IPS DF 19.7 (cell line): Measurements from ENCODE around the gene SLFN13.
"Not testable (repeated sequence)": the region's sequence is repeated elsewhere in the genome, so short reads cannot be mapped to it uniquely, and the experiment has no call there.

Experiments
- DNase-seq: peaks from one replicate; pipeline ENCODE4 v3.0.0-alpha.2; 2013; ENCODE audit warnings: low read depth, low spot score

The SLFN13 gene, protein sequence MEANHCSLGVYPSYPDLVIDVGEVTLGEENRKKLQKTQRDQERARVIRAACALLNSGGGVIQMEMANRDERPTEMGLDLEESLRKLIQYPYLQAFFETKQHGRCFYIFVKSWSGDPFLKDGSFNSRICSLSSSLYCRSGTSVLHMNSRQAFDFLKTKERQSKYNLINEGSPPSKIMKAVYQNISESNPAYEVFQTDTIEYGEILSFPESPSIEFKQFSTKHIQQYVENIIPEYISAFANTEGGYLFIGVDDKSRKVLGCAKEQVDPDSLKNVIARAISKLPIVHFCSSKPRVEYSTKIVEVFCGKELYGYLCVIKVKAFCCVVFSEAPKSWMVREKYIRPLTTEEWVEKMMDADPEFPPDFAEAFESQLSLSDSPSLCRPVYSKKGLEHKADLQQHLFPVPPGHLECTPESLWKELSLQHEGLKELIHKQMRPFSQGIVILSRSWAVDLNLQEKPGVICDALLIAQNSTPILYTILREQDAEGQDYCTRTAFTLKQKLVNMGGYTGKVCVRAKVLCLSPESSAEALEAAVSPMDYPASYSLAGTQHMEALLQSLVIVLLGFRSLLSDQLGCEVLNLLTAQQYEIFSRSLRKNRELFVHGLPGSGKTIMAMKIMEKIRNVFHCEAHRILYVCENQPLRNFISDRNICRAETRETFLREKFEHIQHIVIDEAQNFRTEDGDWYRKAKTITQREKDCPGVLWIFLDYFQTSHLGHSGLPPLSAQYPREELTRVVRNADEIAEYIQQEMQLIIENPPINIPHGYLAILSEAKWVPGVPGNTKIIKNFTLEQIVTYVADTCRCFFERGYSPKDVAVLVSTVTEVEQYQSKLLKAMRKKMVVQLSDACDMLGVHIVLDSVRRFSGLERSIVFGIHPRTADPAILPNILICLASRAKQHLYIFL

DNA sequence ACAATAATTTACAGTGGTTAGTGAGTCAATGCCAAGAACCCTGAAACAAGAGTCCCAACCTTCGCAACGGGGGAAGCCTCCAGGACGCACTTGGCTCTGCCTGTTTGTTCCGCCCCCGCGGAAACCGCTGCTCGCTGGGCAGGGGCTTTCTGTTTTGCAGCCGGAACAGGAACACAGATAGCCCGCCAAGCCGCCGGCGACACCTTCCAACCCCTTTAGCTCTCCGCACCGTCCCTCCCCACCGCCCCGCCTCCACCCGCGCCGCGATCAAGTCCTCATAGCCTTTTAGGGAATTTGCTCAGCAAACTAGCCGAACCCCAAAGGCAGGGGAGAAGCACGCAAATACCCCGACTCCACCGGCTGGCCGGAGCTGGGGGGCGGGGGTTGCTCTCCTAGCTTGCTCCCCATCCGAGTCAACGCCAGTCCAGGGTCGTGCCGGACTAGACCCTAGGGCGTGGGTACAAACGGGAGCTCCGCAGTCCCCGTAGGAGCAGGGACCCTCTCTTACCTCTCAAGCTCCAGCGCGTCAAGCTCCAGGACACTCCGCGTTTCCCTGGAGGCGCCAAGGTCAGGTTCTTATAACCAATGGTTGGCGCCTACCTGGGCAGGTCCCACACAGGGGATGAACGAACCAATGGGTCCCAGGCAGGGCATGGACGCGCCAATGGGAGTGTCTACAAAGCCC, at the start of gene SLFN13:
SLFN13 (minus strand) TSS at position 553 of the 685 bp plus-strand sequence. CDS start 3,086 bp downstream, outside the sequence.
- DNase-seq = peak; percentile 87

DNA sequence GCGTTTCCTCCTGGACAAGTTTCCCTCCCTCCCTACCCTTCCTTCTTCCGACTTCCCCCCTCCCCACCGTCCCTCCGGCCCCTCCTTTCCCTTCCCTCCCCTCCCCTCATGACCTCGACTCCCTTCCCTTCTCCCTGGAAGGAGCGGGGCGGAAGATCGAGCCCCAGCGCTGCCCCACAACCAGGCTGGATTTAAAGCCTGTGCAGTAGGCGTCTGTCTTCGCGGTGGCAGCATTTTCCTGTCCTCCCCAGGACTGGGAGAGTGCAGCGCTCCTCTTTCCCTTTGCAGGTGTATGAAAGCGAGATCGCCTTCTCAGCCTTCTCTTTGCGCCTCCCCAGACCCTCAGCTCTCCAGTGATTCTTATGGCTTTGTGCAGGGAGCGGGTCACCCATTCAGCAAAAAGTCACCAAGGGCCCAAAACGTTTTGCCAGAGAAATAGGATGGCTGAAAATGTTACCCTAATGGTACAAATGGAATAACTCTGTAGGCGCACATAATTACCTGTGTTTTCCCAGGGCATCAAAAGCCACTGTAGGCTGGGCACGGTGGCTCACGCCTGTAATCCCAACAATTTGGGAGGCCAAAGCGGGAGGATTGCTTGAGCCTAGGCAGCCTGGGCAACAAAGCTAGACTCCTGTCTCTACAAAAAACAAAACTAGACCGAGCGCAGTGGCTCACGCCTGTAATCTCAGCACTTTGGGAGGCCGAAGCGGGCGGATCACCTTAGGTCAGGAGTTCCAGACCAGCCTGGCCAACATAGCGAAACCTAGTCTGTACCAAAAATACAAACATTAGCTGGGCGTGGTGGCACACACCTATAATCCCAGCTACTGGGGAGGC, 48.1 kb upstream of the SLFN13 start:
- peak; percentile 68 for DNase-seq

DNA sequence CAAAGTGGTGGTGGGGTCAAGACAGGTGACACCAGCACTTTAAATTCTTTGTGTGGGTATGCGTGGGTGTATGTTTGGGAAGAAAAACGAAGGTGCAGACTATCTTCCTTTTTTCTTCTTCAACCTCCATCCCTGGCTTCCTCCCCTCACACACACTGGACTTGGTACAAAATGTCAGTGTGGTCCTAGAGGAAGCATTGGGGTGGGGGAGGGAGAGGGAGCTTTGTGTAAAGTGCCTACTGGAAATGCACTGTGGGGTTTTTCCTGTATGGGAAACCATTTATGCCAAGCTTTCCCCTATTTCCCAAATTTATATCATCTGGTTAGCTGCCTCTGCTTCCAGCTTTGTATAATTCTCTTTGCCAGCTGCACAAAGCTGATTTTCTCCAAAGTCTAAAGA, 44.5 kb upstream of the SLFN13 start:
- no peak for DNase-seq

DNA sequence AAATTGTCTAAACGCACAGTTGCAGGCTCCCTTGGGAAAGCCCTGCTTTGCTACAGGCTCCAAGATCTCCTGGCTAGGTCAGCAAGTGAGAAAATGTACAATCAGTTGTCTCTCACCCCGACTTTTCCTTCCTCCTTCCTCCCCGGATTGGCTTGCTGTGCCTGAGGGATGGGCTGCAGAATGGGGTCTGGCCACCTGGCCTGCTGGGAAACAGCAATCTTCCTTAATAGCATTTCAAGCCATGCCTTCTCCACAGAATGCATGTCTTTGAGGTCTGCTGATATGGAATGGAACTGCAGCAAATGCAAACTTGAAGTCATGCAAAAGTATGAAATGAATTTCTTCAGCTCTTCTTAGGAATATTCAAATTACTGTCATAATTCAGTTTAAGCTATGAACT, 42.9 kb upstream of the SLFN13 start:
- DNase-seq = no peak

DNA sequence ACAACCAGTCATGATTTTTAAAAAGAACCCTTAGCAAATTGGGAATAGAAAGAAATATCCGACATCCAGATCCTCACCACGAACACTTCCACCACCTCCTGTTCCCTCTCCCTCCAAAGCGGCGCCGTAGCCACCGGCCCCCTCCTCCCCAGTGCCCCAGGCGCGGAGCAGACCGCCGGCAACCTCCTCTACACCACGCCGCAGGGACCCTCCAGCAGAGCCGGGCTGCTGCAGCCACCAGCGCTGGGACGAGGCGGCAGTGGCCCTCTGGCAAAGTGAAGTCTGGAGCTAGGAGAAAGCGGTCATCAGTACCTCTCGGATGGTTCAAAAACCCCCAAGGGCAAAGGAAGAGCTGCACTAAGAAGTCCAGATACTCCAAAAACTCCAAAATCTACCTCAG, 41.4 kb upstream of the SLFN13 start:
- no peak for DNase-seq

DNA sequence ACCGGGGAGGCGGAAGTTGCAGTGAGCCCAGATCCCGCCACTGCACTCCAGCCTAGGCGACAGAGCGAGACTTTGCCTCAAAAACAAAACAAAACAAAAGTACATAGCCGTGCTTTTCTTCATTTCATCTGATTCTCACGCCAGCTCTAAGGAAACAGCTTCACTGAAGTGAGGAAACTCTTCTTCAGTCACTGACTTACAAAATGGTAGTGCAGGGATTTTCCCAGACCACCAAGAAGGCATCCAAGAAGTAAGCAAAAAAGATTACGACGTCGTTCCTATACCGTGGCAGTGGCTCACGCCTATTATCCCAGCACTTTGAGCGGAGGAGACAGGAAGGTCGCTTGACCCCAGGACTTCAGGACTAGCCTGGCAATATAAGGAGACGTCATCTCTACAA, 40.4 kb upstream of the SLFN13 start:
- no peak for DNase-seq

DNA sequence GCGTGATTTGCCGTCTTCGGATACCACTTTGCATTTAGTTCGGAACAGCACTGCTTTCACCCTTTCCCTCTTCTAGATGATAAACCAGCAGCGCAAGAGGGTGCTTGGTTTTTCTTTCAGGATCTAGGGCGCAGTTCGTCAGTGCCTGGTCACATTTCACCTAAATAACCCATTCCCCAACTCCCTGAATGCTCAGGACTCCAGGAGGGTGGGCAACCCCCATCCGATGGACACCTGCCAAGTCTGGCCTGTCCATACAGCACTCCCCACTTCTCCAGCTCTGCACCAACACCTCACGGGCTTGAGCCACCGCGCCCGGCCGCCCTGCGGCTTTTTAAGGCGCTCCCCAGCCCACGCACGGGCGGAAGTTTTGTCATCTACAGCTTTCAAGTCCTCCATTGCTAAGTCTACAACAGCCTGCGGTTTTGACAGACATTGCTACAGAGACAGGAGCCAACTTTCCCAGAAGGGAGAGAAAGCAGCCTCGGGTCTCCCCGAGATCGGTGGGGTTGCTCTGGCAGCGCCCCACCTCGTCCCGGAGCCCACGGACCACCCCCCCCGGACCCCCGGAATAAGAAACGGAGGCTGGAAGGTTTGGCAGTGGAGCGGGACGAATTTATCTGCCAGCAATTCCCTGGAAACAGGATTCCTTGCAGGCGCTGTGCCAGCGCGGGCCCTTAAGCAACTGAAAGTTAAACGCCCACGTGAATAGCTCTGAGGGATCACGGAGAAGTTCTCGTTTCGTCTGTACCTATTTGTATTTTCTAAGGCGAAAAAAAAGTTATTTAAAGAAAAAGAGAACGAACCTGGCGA, 38.6 kb upstream of the SLFN13 start:
- DNase-seq = no peak

DNA sequence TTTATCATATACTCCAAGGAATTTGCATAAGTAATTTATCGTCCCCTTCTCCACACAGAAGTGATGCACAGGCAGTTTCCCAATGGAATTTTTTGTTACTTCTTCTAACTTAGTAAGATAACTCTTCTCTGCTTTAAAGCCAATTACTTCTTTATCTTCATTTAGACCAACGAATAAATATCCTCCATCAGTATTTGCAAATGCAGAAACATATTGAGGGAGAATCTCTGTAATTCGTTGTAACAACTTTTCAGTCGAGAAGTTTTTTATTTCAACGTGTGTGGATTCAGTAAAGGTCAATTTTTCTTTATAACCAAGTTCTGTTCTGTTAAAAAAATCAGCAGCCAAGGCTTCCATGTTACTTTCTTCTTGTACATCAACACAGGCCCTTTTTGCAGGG, 30.7 kb upstream of the SLFN13 start:
- no peak for DNase-seq

DNA sequence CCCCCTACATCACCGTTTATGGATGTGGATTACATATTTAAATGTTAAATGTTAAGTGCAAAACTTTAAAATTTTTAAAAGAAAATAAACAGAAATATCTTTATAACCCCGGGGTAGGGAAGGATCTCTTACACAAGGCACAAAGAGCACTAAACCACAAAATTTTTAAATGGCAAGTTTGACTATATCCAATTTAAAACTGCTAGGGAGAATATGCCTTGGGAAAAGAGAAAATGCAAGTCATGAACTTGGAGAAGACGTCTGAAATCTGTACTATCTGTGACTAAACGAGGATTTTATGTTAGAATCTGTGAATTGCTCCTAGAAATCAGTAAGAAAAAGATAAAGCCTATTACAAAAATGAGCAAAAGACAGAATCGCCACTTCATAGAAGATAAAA, 28.7 kb upstream of the SLFN13 start:
- no peak for DNase-seq

DNA sequence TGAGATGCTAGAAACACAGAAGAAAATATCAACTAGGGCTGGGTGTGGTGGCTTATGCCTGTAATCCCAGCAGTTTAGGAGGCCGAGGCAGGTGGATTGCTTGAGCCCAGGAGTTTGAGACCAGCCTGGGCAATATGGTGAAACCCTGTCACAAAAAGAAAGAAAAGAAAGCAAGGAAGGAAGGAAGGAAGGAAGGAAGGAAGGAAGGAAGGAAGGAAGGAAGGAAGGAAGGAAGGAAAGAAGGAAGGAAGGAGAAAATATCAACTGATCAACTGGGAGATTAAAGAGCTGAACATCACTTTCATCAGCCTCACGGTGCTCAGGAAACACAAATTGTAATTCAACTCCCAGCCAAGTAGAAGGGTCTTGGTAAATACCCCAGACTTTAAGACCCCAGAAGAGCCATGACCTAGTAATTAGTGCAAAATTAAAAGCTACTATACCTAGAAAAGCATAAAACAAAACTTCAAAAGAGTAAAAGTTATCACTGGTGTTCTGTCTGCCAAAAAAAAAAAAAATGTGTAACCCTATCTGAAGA, 27.8 kb upstream of the SLFN13 start:
- DNase-seq = no peak

DNA sequence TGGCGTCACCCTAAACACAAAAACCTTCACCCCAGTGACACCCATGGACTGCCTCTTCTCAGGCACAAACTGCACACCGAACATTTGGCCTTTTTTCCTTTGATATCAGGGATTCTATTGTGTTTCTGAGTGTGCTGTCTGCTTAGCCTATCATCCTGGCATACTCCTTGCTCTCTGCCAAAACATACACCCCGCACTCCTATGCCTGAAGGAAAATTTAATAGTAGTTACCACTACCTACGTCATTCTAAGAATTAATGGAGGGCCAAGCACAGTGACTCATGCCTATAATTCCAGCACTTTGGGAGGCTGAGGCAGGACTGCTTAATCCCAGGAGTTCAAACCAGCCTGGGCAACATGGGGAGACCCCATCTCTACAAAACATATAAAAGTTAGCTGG, 19.9 kb upstream of the SLFN13 start:
- no peak for DNase-seq

DNA sequence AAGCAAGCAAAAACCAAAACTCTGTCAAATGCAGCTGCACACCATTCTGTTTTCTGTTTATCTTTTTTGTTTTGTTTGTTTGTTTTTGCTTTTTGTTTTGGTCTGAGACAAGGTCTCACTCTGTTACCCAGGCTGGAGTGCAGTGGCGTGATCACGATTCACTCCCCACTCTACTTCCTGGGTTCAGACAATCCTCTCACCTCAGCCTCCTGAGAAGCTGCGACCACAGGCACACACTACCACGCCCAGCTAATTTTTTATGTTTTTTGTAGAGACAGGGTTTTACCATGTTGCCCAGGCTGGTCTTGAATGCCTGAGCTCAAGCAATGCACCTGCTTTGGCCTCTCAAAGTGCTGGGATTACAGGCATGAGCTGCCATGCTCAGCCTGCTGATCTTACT, 19.3 kb upstream of the SLFN13 start:
- no peak for DNase-seq

DNA sequence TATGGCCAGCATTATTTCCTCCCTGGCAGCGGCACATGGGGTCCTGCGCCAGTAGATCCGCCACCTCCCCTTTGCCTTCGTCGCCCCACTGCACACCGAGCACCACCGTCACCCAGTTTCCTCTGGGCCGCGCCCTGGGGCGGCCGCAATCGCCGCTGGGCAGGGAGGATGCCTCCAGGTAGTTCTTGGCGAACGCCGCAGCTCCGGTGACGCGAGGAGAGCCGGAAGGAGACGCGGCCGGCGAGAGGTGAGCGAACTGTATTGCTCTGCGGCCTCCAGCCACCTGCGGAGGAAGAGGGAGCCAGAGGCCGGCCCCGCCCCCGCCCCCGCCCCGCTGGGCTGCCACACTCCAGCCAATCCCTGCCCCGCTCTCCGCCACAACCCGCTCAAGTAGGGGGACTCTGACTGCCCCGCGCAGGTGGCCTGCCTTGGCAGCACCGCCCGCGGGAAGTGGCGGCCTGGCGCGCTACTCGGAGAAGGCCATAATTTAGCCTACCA, 11.8 kb upstream of the SLFN13 start:
- peak; percentile 54 for DNase-seq

DNA sequence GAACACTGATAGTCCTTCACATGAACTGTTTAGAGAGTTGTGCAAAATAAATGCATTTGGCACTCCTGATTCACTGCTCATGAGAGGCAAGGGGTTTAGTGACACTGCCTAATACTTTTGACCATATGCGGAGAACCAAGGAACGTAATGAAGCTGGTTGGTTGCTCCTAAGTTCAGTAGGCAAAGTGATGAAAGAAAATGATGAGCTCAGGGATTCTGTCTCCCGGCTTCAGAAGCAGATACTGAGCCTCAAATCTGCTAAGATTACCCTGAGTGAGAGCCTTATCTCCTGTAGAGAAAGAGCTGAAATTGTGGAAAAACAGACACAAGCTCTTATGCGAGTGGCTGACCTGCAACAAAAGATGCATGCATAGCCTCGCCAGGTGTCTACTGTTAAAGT, 5.5 kb upstream of the SLFN13 start:
- DNase-seq = not testable (repeated sequence)

DNA sequence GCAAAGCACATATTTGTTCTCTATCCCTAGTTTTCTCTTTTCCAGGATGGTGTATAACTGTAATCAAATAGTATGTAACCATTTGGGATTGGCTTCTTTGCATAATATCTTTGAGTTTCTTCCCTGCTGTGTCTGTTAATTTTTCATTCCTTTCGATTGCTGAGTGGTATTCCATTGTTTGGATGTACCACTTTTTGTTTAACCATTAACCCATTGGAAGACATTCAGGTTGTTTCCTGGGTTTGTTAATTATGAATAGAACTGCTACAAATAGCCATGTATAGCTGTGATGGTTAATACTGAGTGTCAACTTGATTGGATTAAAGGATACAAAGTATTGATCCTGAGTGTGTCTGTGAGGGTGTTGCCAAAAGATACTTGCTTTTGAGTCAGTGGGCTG, 4.6 kb upstream of the SLFN13 start:
- DNase-seq = no peak

DNA sequence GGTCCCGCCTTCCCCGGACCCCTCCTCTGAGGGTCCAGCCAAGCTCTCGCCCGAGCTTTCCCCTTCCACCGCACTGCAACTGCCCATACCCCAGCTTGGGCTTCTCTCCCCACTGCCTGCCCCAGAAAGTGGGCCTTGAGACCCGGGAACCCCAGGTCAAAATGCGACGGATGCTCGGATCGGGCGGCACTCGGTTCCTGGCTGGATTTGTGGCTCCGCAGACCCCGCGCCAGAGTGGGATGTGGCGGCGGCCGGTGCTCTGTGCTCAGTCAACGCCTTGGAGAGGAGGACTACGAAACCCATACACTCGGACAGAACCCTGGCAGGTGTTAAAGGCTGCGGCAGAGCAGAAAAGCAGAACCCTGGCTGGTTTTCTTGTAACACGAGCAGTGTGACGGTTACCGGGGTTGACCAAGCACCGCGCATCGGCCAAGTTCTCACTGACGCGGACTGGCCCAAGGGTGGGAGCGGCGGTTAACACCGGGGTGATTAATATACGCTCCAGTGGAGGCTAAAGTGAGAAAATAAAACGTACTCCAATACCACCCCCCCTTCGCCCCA, 885 bp upstream of the SLFN13 start:
- no peak for DNase-seq

DNA sequence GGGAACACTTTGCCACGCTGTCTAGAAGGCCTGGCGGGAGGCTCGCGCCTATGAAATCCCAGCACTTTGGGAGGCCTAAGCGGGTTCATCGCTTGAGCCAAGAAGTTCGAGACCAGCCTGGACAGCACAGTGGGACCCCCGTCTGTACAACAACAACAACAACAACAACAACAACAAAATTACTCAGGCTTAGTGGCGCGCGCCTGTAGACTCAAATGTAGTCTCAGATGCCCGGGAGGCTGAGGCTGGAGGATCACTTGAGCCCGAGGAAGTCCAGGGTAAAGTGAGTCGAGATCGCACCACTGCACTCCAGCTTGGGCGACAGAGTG, 297 bp upstream of the SLFN13 start:
- no peak for DNase-seq

DNA sequence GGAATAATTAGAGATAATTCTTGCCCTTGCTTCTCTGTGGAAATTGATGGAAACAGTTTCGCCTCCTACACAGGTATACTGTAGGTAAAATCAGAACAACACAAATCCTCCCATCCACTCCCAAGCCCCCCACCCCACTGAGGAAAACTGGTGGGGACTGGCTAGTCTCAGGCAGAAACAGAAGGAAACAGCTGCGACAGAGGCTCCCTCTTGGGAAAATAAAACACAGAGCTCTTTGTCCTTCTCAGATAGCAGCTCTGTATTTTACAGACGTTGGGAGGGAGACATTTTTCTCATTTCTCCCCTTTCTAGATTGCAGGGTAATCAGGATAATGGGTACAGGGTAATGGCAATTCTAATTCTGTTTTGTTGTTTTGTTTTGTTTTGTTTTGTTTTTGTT, 1.1 kb downstream of the SLFN13 start:
- DNase-seq = no peak

DNA sequence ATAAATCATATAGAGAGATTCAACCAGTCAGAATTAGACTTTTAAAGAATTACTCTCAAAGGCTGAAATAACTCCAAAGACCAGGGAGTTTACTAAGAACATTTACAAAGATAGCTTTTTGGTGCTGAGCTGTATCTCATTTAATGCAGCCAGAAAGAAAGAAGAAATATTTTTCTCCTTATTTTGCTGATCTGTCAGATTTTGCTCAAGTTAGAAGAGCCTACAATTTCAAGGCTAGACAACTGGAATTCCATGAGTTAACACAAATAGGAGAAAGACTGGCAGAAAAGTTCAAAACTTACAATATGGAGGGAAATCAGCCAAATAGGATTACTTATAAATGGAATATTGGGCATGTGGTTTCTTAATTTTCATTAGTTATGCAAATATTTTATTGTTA, 10.1 kb downstream of the SLFN13 start:
- no peak for DNase-seq
